ENCODE measurements around the gene TMEM170A. TPM values are rescaled to one million over a fixed set of nuclear protein-coding genes. Genes with fewer than 3 reads are reported as not detected.
A peak's percentile ranks its signal among the peaks of the same experiment; 100 is the strongest.

Gene TMEM170A
- total RNA-seq, 6 experiments from 2014 or later = 9.4 to 15.5 (median 12.8) TPM

DNA sequence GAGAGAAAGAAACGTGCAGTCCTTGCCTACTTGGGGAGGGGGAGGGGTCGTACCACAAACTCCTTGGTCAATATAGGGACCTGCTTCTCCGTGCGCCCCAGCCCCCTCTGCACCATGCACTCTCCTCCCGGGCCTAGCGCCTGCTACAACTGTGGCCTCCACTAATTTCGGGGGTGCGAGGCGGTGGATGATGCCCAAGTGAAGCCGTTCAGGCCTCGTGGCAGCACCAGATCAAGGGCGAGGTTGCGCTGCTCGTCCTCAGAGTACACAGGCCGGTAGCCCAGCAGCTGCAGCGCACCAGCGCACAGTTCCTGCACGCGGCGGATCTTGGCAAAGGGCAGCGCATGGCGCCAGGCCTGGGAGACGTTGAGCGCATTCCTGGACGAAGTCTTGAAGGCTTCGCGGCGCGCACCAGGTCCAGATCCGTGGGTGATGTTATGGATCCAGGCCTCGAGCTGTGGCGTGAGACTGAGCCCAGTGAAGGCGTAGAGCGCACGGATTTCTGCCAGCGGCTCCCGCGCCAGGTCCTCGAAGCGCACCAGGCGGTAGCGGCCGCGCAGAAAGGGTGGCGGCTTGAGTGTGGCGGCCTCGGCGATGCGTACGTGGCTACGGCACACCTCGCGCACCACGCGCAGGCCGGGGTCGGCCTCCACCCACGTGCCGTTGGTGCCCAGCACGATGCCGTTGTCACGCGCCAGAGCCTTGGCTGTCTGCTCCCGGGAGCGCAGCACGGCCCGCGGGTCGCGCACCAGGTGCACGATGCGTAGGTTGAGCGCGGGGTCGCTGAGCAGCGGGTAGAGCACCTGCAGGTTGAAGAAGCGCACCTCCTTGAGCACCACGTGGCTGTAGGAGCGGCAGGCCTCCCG lies 14.2 kb upstream of the TMEM170A start:
- DNase-seq = no peak
- intact Hi-C loops (cut with DNase I) = loop anchor here in 1 of 2 donors (10.0 kb wide), 1 partner anchor 286 kb away; no protein-coding TSS in a partner anchor
- ATAC-seq = peak in 1 of 4 donors; percentile 10
- no peaks in the 10 kb centered on the region for H3K4me1 ChIP-seq
- H3K36me3 ChIP-seq = no peaks in the 10 kb centered on the region
- TF ChIP-seq, protein P1, sequence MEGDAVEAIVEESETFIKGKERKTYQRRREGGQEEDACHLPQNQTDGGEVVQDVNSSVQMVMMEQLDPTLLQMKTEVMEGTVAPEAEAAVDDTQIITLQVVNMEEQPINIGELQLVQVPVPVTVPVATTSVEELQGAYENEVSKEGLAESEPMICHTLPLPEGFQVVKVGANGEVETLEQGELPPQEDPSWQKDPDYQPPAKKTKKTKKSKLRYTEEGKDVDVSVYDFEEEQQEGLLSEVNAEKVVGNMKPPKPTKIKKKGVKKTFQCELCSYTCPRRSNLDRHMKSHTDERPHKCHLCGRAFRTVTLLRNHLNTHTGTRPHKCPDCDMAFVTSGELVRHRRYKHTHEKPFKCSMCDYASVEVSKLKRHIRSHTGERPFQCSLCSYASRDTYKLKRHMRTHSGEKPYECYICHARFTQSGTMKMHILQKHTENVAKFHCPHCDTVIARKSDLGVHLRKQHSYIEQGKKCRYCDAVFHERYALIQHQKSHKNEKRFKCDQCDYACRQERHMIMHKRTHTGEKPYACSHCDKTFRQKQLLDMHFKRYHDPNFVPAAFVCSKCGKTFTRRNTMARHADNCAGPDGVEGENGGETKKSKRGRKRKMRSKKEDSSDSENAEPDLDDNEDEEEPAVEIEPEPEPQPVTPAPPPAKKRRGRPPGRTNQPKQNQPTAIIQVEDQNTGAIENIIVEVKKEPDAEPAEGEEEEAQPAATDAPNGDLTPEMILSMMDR (IDR thresholded peaks at IDR 0.05) = no peak
- no peak for TF ChIP-seq POLR2A (IDR thresholded peaks at IDR 0.05)
- no peaks in the 10 kb centered on the region for H3K27me3 ChIP-seq
- no peak overlapping the region for H3K27ac ChIP-seq
- H3K4me3 ChIP-seq = no peak overlapping the region
- 91% methylated on average over 17 of the region's 80 CpGs for WGBS (ENCODE audit: insufficient coverage, low coverage, low lambda C conversion rate, missing lambda C conversion rate)
- H3K9me3 ChIP-seq = no peaks in the 10 kb centered on the region

- Histone ChIP-seq H3K4me1 (no peaks in the 10 kb centered on the region), H3K27ac (no peak overlapping the region), H3K27me3 (no peaks in the 10 kb centered on the region), H3K4me3 (no peak overlapping the region), H3K36me3 (no peaks in the 10 kb centered on the region), H3K9me3 (no peaks in the 10 kb centered on the region)
- peak in 1 of 4 donors; percentile 45 for ATAC-seq
- TF ChIP-seq, protein P1 (IDR thresholded peaks at IDR 0.05) = no peak
- TF ChIP-seq POLR2A (IDR thresholded peaks at IDR 0.05) = no peak
- DNase-seq = no peak
- 61% methylated on average over 4 of the region's 4 CpGs for WGBS (ENCODE audit: insufficient coverage, low coverage, low lambda C conversion rate, missing lambda C conversion rate)
- intact Hi-C loops (cut with DNase I) = loop anchor here in 1 of 2 donors (10.0 kb wide), 1 partner anchor 287 kb away; no protein-coding TSS in a partner anchor
Observed at GRCh38 chr16:75477680-75478473, 13.4 kb upstream of the TMEM170A start.

DNA sequence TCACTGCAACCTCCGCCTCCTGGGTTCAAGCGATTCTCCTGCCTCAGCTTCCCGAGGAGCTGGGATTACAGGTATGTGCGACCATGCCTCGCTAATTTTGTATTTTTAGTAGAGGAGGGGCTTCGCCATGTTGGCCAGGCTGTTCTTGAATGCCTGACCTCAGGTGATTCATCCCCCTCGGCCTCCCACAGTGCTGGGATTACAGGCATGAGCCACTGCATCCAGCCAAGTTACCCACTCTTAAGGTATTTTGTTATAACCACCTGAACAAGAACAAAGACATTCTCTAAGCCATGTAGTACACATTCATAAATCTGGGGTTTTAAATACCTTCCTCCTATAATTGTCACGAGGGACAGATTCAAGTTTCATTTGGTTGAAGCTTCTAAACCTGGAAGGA lies 12.3 kb upstream of the TMEM170A start:
- Histone ChIP-seq H3K4me1 (no peaks in the 10 kb centered on the region), H3K36me3 (no peaks in the 10 kb centered on the region), H3K27me3 (no peaks in the 10 kb centered on the region), H3K4me3 (no peak overlapping the region), H3K27ac (no peak overlapping the region), H3K9me3 (no peaks in the 10 kb centered on the region)
- TF ChIP-seq POLR2A (IDR thresholded peaks at IDR 0.05) = no peak
- TF ChIP-seq, protein P1 (IDR thresholded peaks at IDR 0.05) = no peak
- no peak for DNase-seq
- no peak for ATAC-seq
- intact Hi-C loops (cut with DNase I) = loop anchor here in 1 of 2 donors (10.0 kb wide), 1 partner anchor 288 kb away; no protein-coding TSS in a partner anchor
- 84% methylated on average over 5 of the region's 8 CpGs for WGBS (ENCODE audit: insufficient coverage, low coverage, low lambda C conversion rate, missing lambda C conversion rate)

DNA sequence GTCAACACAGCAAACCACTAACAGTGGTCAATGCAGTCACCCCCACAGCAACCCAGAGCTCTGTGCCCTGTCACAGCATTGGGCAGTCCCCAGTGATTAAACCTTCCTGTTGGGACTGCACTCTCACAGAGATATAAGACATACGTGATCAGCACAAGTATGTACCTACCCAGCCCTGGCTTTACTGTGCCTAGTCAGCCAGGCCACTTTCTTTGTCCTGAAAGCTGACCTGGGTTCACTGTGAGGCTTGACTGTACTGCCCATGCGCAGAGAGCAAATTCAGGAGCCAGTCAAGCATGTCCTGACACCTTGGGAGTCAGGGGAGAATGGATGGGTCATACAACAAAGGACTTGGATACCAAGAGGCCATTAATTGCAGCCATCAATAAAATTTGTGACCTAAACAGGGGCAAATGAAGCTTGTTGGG lies 10.9 kb upstream of the TMEM170A start:
- DNase-seq (no peak), ATAC-seq (no peak)
- Histone ChIP-seq H3K36me3 (no peaks in the 10 kb centered on the region), H3K4me3 (no peak overlapping the region), H3K4me1 (no peaks in the 10 kb centered on the region), H3K27me3 (no peaks in the 10 kb centered on the region), H3K27ac (no peak overlapping the region), H3K9me3 (no peaks in the 10 kb centered on the region)
- TF ChIP-seq, protein P1 (IDR thresholded peaks at IDR 0.05) = no peak
- TF ChIP-seq POLR2A (IDR thresholded peaks at IDR 0.05) = no peak
- intact Hi-C loops (cut with DNase I) = loop anchor here in 1 of 2 donors (10.0 kb wide), 1 partner anchor 289 kb away; no protein-coding TSS in a partner anchor
- WGBS (ENCODE audit: insufficient coverage, low coverage, low lambda C conversion rate, missing lambda C conversion rate) = 90% methylated on average over 2 of the region's 2 CpGs

Measured in right lobe of liver (tissue), 6 donors.